Endothelial cell of umbilical vein (primary cell): ENCODE results near the gene BCO2.

Source experiments
- EZH2 ChIP-seq: IDR thresholded peaks from 2 replicates; pipeline ENCODE4 v1.6.1; 2012; ENCODE audit warnings: borderline replicate concordance, low read depth, mild to moderate bottlenecking, moderate library complexity, low read length, inconsistent platforms; ENCODE audit not compliant: severe bottlenecking
- FOS ChIP-seq: IDR thresholded peaks from 2 replicates; pipeline ENCODE4 v1.6.1; 2011; ENCODE audit warnings: mild to moderate bottlenecking, low read length, moderate library complexity, borderline replicate concordance; ENCODE audit not compliant: insufficient read depth
- JUN ChIP-seq: IDR thresholded peaks from 2 replicates; pipeline ENCODE4 v1.6.1; 2011; ENCODE audit warnings: borderline replicate concordance, low read depth; ENCODE audit not compliant: insufficient read length, insufficient read depth
- POLR2A ChIP-seq: IDR thresholded peaks from 2 replicates; pipeline ENCODE4 v1.6.1; 2012; ENCODE audit warnings: low read depth, mild to moderate bottlenecking, control low read depth, low read length
- POLR2AphosphoS5 ChIP-seq: IDR thresholded peaks from 2 replicates; pipeline ENCODE4 v1.6.1; 2012; ENCODE audit warnings: low read depth, mild to moderate bottlenecking, control low read depth, low read length, moderate library complexity; ENCODE audit not compliant: insufficient read depth
- TF ChIP-seq, protein P1 (sequence below), 2 donors: IDR thresholded peaks; 1 replicate in 1 of 2; 2 replicates in 1 of 2; pipeline ENCODE4 v1.5.1; 2011; ENCODE audit warnings: low read length in 2 of 2, mild to moderate bottlenecking in 2 of 2, moderate library complexity in 2 of 2, control low read depth in 1 of 2, inconsistent platforms in 1 of 2, low read depth in 1 of 2; ENCODE audit not compliant: insufficient read depth in 1 of 2; ENCODE audit errors: extremely low read depth in 1 of 2

DNA sequence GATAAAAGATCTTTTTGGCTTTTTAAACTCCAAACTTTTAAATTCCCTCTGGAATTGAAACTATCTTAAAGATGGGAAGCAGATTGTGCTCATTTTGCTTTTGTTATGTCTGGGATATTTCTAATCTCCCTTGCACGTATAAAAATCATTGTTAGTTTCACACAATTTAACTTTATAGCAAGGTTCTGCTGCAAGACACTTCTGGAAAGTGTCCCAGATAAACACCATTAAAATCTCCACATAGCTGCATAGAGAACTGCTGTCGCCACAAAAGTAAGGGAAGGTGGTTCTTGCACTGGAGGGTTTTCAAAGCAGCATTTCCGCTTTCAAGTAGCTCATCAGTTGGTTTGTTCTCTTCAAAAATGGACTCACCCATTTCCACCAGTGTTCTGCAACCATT is 62.7 kb downstream of the BCO2 start:
- TF ChIP-seq, protein P1, sequence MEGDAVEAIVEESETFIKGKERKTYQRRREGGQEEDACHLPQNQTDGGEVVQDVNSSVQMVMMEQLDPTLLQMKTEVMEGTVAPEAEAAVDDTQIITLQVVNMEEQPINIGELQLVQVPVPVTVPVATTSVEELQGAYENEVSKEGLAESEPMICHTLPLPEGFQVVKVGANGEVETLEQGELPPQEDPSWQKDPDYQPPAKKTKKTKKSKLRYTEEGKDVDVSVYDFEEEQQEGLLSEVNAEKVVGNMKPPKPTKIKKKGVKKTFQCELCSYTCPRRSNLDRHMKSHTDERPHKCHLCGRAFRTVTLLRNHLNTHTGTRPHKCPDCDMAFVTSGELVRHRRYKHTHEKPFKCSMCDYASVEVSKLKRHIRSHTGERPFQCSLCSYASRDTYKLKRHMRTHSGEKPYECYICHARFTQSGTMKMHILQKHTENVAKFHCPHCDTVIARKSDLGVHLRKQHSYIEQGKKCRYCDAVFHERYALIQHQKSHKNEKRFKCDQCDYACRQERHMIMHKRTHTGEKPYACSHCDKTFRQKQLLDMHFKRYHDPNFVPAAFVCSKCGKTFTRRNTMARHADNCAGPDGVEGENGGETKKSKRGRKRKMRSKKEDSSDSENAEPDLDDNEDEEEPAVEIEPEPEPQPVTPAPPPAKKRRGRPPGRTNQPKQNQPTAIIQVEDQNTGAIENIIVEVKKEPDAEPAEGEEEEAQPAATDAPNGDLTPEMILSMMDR (IDR thresholded peaks at IDR 0.05; ENCODE audit: extremely low read depth in 1 of 2, insufficient read depth in 1 of 2, low read depth in 1 of 2, low read length in 2 of 2), result no peak
- TF ChIP-seq JUN, result no peak
- no peak for TF ChIP-seq POLR2AphosphoS5
- TF ChIP-seq POLR2A, result no peak
- no peak for TF ChIP-seq EZH2
- TF ChIP-seq FOS, result no peak
